Measurements from ENCODE around the gene SYNE2. TPM values are rescaled to one million over a fixed set of nuclear protein-coding genes. Genes with fewer than 3 reads are reported as not detected.
A peak's percentile ranks its signal among the peaks of the same experiment; 100 is the strongest.

The SYNE2 gene
- total and polyA plus RNA-seq, 2 donors (not counting 3 experiments of a cell fraction or from before 2014, with no cell fraction given), result 16.0 to 53.7 TPM

- intact Hi-C loops (cut with micrococcal nuclease) (no loop called here), dilution Hi-C loops (cut with MboI; ENCODE audit: extremely low pct_ligation_motif_present, low sequenced_read_pairs) (no loop called here)
- Histone ChIP-seq H3K36me3 (ENCODE audit: control insufficient read depth in 2 of 2, extremely low read depth in 1 of 2, insufficient read depth in 2 of 2, low read length in 2 of 2) (no peaks in the 10 kb centered on the region), H3K4me3 (replicated peaks in 1 of 3; ENCODE audit: insufficient read depth in 1 of 3, low read depth in 1 of 3, low read length in 3 of 3) (no peak overlapping the region), H3K27ac (ENCODE audit: insufficient read depth, low read depth, low read length) (no peak overlapping the region), H3K9me3 (replicated peaks; ENCODE audit: control insufficient read depth, insufficient read depth, low read length) (no peaks in the 10 kb centered on the region), H3K9me1 (replicated peaks; ENCODE audit: control insufficient read depth, extremely low read depth, insufficient read depth, low read length) (no peaks in the 10 kb centered on the region), H4K20me1 (replicated peaks; ENCODE audit: control insufficient read depth, extremely low read depth, insufficient read depth, low read length) (no peaks in the 10 kb centered on the region), H3K9ac (replicated peaks; ENCODE audit: extremely low read depth, insufficient read depth, low read length) (no peak overlapping the region), H3K27me3 (ENCODE audit: control insufficient read depth in 2 of 2, insufficient read depth in 2 of 2, low read length in 2 of 2) (no peaks in the 10 kb centered on the region), H3K4me2 (ENCODE audit: insufficient read depth, low read length) (no peak overlapping the region), H3K79me2 (ENCODE audit: control insufficient read depth, insufficient read depth, low read length) (no peaks in the 10 kb centered on the region), H2AFZ (ENCODE audit: low read depth, low read length) (no peak overlapping the region), H3K4me1 (ENCODE audit: control insufficient read depth, extremely low read depth, insufficient read depth, low read length) (peaks cover 10% of the 10 kb centered on the region)
- CTCF ChIA-PET, result interaction anchor here (0.6 to 1.7 kb wide), 15 partner anchors 10 to 455 kb away, joined by 3 to 9 read pairs (median 4); no protein-coding TSS in a partner anchor
- DNase-seq (ENCODE audit: low read depth, low spot score), result peak; percentile 88
- POLR2A ChIA-PET, result no interaction called here
- peak; percentile 70 for FAIRE-seq
- TF ChIP-seq EZH2 (IDR thresholded peaks at IDR 0.05; ENCODE audit: borderline replicate concordance, low read depth, low read length, severe bottlenecking) (no peak), GATA2 (IDR thresholded peaks at IDR 0.05; ENCODE audit: insufficient read depth, insufficient read length, low read depth, low read length) (peak; percentile 36)
- BruUV-seq (replicated peaks), result no TSS peak
Measured at GRCh38 chr14:63848890-63849289, 3.9 kb upstream of the SYNE2 start.

- H3K9ac ChIP-seq (replicated peaks; ENCODE audit: extremely low read depth, insufficient read depth, low read length), result peak overlapping the region; percentile 80
- H3K9me3 ChIP-seq (replicated peaks; ENCODE audit: control insufficient read depth, insufficient read depth, low read length), result no peaks in the 10 kb centered on the region
- dilution Hi-C loops (cut with MboI; ENCODE audit: extremely low pct_ligation_motif_present, low sequenced_read_pairs) (no loop called here), intact Hi-C loops (cut with micrococcal nuclease) (loop anchor here (2.0 to 10.0 kb wide), 4 partner anchors 142 to 532 kb away; partner anchors contain the start of genes ESR2, MTHFD1 and WDR89)
- no peak for FAIRE-seq
- H4K20me1 ChIP-seq (replicated peaks; ENCODE audit: control insufficient read depth, extremely low read depth, insufficient read depth, low read length), result no peaks in the 10 kb centered on the region
- peak overlapping the region; percentile 73 for H3K4me2 ChIP-seq (ENCODE audit: insufficient read depth, low read length)
- BruUV-seq (replicated peaks), result no TSS peak
- peaks cover 15% of the 10 kb centered on the region for H3K4me1 ChIP-seq (ENCODE audit: control insufficient read depth, extremely low read depth, insufficient read depth, low read length)
- no peaks in the 10 kb centered on the region for H3K9me1 ChIP-seq (replicated peaks; ENCODE audit: control insufficient read depth, extremely low read depth, insufficient read depth, low read length)
- H2AFZ ChIP-seq (ENCODE audit: low read depth, low read length), result peak overlapping the region; percentile 97
- ChIA-PET POLR2A (no interaction called here), CTCF (interaction anchor here (1.2 to 2.8 kb wide), 5 partner anchors 11 to 451 kb away, joined by 4 to 9 read pairs (median 6); no protein-coding TSS in a partner anchor)
- H3K79me2 ChIP-seq (ENCODE audit: control insufficient read depth, insufficient read depth, low read length), result peaks cover 13% of the 10 kb centered on the region
- H3K27ac ChIP-seq (ENCODE audit: insufficient read depth, low read depth, low read length), result no peak overlapping the region
- H3K27me3 ChIP-seq (ENCODE audit: control insufficient read depth in 2 of 2, insufficient read depth in 2 of 2, low read length in 2 of 2), result no peaks in the 10 kb centered on the region
- H3K4me3 ChIP-seq (replicated peaks in 1 of 3; ENCODE audit: insufficient read depth in 1 of 3, low read depth in 1 of 3, low read length in 3 of 3), result peak overlapping the region; percentile 40 to 77 (median 66)
- no peaks in the 10 kb centered on the region for H3K36me3 ChIP-seq (ENCODE audit: control insufficient read depth in 2 of 2, extremely low read depth in 1 of 2, insufficient read depth in 2 of 2, low read length in 2 of 2)
- DNase-seq (ENCODE audit: low read depth, low spot score), result no peak
- TF ChIP-seq POLR2AphosphoS5 (IDR thresholded peaks at IDR 0.05; ENCODE audit: insufficient read depth, low read depth, low read length), result no peak
- TF ChIP-seq MAX (IDR thresholded peaks at IDR 0.05; ENCODE audit: insufficient read depth, insufficient read length), result no peak
- no peak for TF ChIP-seq CTCF (IDR thresholded peaks at IDR 0.05; ENCODE audit: extremely low read depth in 1 of 2, insufficient read depth in 1 of 2, low read depth in 1 of 2, low read length in 2 of 2)
- no peak for TF ChIP-seq FOS (IDR thresholded peaks at IDR 0.05; ENCODE audit: borderline replicate concordance, insufficient read depth, low read length)
- TF ChIP-seq POLR2A (IDR thresholded peaks at IDR 0.05; ENCODE audit: low read depth, low read length), result no peak
- TF ChIP-seq GATA2 (IDR thresholded peaks at IDR 0.05; ENCODE audit: insufficient read depth, insufficient read length, low read depth, low read length), result no peak
- no peak for TF ChIP-seq EZH2 (IDR thresholded peaks at IDR 0.05; ENCODE audit: borderline replicate concordance, low read depth, low read length, severe bottlenecking)
- no peak for TF ChIP-seq MYC (IDR thresholded peaks at IDR 0.05; ENCODE audit: low read depth, low read length)
- TF ChIP-seq JUN (IDR thresholded peaks at IDR 0.05; ENCODE audit: borderline replicate concordance, insufficient read depth, insufficient read length, low read depth), result no peak
Measured at GRCh38 chr14:63852271-63852816, 460 bp upstream of the SYNE2 start.

Data from endothelial cell of umbilical vein (primary cell).